Fibroblast of the aortic adventitia (primary cell): ENCODE data around the gene CCL27. TPM values are rescaled to one million over a fixed set of nuclear protein-coding genes. Genes with fewer than 3 reads are reported as not detected.

Source experiments
- DNase-seq: peaks from one replicate; pipeline ENCODE4 v3.0.0-alpha.2; 2010; ENCODE audit warnings: low read depth
- H3K4me3 ChIP-seq: 2 replicates; pipeline ENCODE4 v1.5.1; 2011; ENCODE audit warnings: low read depth, mild to moderate bottlenecking, control low read depth, low read length, moderate library complexity
- small RNA-seq: library from RNA; depleted of rRNA; stranded (forward); fragments of <200 nt; gene quantifications from one replicate; pipeline ENCODE3, GENCODE V24; 2012
- total RNA-seq: library from RNA; depleted of rRNA; stranded (reverse); fragments of >200 nt; gene quantifications from 2 replicates; pipeline ENCODE4 v1.2.3, GENCODE V29; 2012; ENCODE audit warnings: low replicate concordance
- TF ChIP-seq, protein P1 (sequence below): IDR thresholded peaks from 2 replicates; pipeline ENCODE4 v1.5.1; 2011; ENCODE audit warnings: mild to moderate bottlenecking, low read length, control low read depth, inconsistent platforms; ENCODE audit not compliant: insufficient read depth

The CCL27 gene
- total RNA-seq, 1 donor, result not detected

- TF ChIP-seq, protein P1, sequence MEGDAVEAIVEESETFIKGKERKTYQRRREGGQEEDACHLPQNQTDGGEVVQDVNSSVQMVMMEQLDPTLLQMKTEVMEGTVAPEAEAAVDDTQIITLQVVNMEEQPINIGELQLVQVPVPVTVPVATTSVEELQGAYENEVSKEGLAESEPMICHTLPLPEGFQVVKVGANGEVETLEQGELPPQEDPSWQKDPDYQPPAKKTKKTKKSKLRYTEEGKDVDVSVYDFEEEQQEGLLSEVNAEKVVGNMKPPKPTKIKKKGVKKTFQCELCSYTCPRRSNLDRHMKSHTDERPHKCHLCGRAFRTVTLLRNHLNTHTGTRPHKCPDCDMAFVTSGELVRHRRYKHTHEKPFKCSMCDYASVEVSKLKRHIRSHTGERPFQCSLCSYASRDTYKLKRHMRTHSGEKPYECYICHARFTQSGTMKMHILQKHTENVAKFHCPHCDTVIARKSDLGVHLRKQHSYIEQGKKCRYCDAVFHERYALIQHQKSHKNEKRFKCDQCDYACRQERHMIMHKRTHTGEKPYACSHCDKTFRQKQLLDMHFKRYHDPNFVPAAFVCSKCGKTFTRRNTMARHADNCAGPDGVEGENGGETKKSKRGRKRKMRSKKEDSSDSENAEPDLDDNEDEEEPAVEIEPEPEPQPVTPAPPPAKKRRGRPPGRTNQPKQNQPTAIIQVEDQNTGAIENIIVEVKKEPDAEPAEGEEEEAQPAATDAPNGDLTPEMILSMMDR, result no peak
- no peak for DNase-seq
- no peak overlapping the region for H3K4me3 ChIP-seq
Measured at GRCh38 chr9:34623374-34624235, 38.9 kb downstream of the CCL27 start.

DNA sequence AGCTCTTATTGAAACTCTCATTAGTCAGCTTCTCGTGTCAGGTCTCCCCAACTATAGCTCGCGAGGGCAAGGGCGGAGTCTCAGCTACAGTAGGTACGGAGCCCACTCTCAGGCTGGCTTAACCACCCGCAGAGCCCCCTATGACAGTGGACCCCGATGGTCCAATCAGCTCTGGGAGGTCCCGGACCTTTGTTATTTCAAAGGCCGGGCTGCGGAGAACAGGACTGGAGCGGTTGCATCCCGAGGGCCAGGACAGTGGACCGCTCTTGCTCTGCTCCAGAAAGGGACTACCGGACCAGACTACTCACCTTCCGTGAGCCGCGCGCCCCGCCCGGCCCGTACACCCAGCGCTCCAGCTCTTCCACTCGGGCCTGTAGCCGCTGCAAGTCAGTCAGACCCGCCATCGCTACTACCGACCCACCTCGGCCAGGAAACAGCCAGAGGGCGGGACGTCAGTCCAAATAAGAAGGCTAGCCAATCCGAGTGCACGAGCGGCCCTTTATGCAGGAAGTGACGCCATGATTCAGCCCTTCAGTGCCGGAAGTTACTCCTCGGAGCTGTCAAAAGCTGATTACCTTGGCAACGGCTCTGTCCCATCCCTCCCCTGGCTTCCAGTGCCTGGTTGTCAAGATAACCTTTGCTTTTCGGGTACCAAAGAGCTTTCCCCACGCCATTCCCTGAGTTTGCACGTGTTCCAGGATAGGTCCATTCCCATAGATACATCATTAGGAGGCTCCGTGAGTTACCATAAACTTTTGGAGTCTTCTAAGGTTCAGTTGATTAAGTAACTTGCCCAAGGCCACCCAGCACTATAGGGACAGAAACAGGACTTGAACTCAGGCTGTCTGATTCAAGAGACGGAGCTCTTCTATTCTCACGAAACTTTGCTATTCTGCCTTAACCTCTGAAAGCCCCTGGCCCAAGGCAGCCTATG is 42.1 kb downstream of the CCL27 start, which contains the start of gene DCTN3:
TSS of gene DCTN3 (minus strand) at position 435 of the 934 bp plus-strand sequence. CDS start at position 404, 31 bp downstream.
- H3K4me3 ChIP-seq, result peak within 1 kb of the TSS; percentile 96
- TF ChIP-seq, protein P1, result no peak

GRCh38 chr9:34615132-34615531 is 47.3 kb downstream of the CCL27 start:
- no peak overlapping the region for H3K4me3 ChIP-seq
- DNase-seq, result no peak
- TF ChIP-seq, protein P1, result no peak

More for the DNA sequence above, 42.1 kb downstream of the CCL27 start, which contains the start of gene DCTN3:
- DNase-seq, result peak; percentile 96

GRCh38 chr9:34612788-34613390 is 49.6 kb downstream of the CCL27 start:
- DNase-seq, result peak; percentile 76
- TF ChIP-seq, protein P1, result peak; percentile 91
- peak overlapping the region; percentile 67 for H3K4me3 ChIP-seq

Small RNAs within 50 kb of the gene (small RNA-seq; reads per million reads assigned to genes)
- not detected for gene CCL27

Other genes with a start within 250 kb of the CCL27 start
- 6.1 and 7.0 TPM in 2 replicates for gene FAM219A, start 204.1 kb downstream of the CCL27 start, total RNA-seq
- gene DNAI1, start 203.9 kb downstream of the CCL27 start, total RNA-seq, result 1.1 TPM in 1 of 2 replicates, not detected in the other
- not detected in 2 replicates for gene ENHO, start 139.7 kb downstream of the CCL27 start, total RNA-seq
- 1.3 TPM in 1 of 2 replicates, not detected in the other for gene CNTFR, start 72.9 kb downstream of the CCL27 start, total RNA-seq
- gene RPP25L, start 50.6 kb downstream of the CCL27 start, total RNA-seq, result 9.2 and 9.6 TPM in 2 replicates
- gene DCTN3, start 42.2 kb downstream of the CCL27 start, total RNA-seq, result 36.9 and 88.1 TPM in 2 replicates
- 0.09 and 0.74 TPM in 2 replicates for gene ARID3C, start 33.6 kb downstream of the CCL27 start, total RNA-seq
- gene SIGMAR1, start 24.9 kb downstream of the CCL27 start, total RNA-seq, result 71.3 and 97.8 TPM in 2 replicates
- 22.8 and 26.8 TPM in 2 replicates for gene GALT, start 16.0 kb downstream of the CCL27 start, total RNA-seq
- 23.8 and 26.7 TPM in 2 replicates for gene IL11RA, start 10.5 kb downstream of the CCL27 start, total RNA-seq
- not detected in 2 replicates for gene CCL19, start 28.6 kb upstream of the CCL27 start, total RNA-seq
- not detected in 2 replicates for gene CCL21, start 47.5 kb upstream of the CCL27 start, total RNA-seq